Endothelial cell of umbilical vein (primary cell): ENCODE data around the gene PHACTR1. TPM values are rescaled to one million over a fixed set of nuclear protein-coding genes. Genes with fewer than 3 reads are reported as not detected.

Experiments
- BruUV-seq: library from RNA; stranded (reverse); fragments of 400-500 nt; replicated peaks from 2 replicates; lab custom pipeline; 2021; lab: Mats Ljungman, UMichigan
- CTCF ChIA-PET: fragments of 300-600, 350-600 bp; sonication (Branson Sonifier 250); formaldehyde crosslinking; loops from one replicate; lab custom pipeline; 2021; ENCODE audit warnings: antibody characterized with exemption, inconsistent platforms; lab: Charles Lee
- POLR2A ChIA-PET: fragments of 300-600, 350-600 bp; sonication (Branson Sonifier 250); formaldehyde crosslinking; loops from one replicate; lab custom pipeline; 2021; ENCODE audit warnings: antibody characterized with exemption, inconsistent platforms; lab: Charles Lee
- DNase-seq: peaks from one replicate; pipeline ENCODE4 v3.0.0-alpha.2; 2011; ENCODE audit warnings: low read depth, low spot score
- FAIRE-seq: peaks from 2 replicates; lab custom pipeline; 2011; peaks lifted over from hg19 to GRCh38; lab: Jason Lieb, UNC
- H2AFZ ChIP-seq: 2 replicates; pipeline ENCODE4 v1.6.0; 2012; ENCODE audit warnings: low read depth, low read length, control low read depth, inconsistent platforms
- H3K27ac ChIP-seq: 2 replicates; pipeline ENCODE4 v1.5.1; 2011; ENCODE audit warnings: low read depth, mild to moderate bottlenecking, control low read depth, low read length, moderate library complexity; ENCODE audit not compliant: insufficient read depth
- H3K27me3 ChIP-seq, 2 experiments: 2 replicates each; pipeline versions ENCODE4 v1.6.0 to v1.6.1; 2011; ENCODE audit warnings: low read length in 2 of 2, mixed read lengths in 1 of 2; ENCODE audit not compliant: control insufficient read depth in 2 of 2, insufficient read depth in 2 of 2
- H3K36me3 ChIP-seq, 2 experiments: 2 replicates in 1 of 2; 3 replicates in 1 of 2; pipeline ENCODE4 v1.5.1; 2011; ENCODE audit warnings: low read length in 2 of 2, mild to moderate bottlenecking in 1 of 2, moderate library complexity in 1 of 2; ENCODE audit not compliant: control insufficient read depth in 2 of 2, insufficient read depth in 2 of 2; ENCODE audit errors: extremely low read depth in 1 of 2
- H3K4me1 ChIP-seq: 3 replicates; pipeline ENCODE4 v1.5.1; 2011; ENCODE audit warnings: mild to moderate bottlenecking, low read length; ENCODE audit not compliant: control insufficient read depth, insufficient read depth; ENCODE audit errors: extremely low read depth
- H3K4me2 ChIP-seq: 2 replicates; pipeline ENCODE4 v1.6.1; 2011; ENCODE audit warnings: low read length, control low read depth, mixed read lengths; ENCODE audit not compliant: insufficient read depth
- H3K4me3 ChIP-seq, 3 experiments: fragments of 200-600 bp in 1 of 3; sonication (generic), shearing (Covaris generic) in 1 of 3; replicated peaks in 1 of 3; 2 replicates each; pipeline ENCODE4 v1.5.1; 2011 to 2016; ENCODE audit warnings: control low read depth in 3 of 3, low read length in 3 of 3, mild to moderate bottlenecking in 2 of 3, inconsistent platforms in 1 of 3, low read depth in 1 of 3, moderate library complexity in 1 of 3; ENCODE audit not compliant: insufficient read depth in 1 of 3
- H3K79me2 ChIP-seq: 2 replicates; pipeline ENCODE4 v1.6.0; 2012; ENCODE audit warnings: low read length, inconsistent platforms; ENCODE audit not compliant: control insufficient read depth, insufficient read depth
- H3K9ac ChIP-seq: replicated peaks from 2 replicates; pipeline ENCODE3; 2011; ENCODE audit warnings: low read length, control low read depth; ENCODE audit not compliant: insufficient read depth; ENCODE audit errors: extremely low read depth
- H3K9me1 ChIP-seq: replicated peaks from 3 replicates; pipeline ENCODE4 v1.6.0; 2011; ENCODE audit warnings: mild to moderate bottlenecking, low read length; ENCODE audit not compliant: control insufficient read depth, insufficient read depth; ENCODE audit errors: extremely low read depth
- H3K9me3 ChIP-seq: replicated peaks from 2 replicates; pipeline ENCODE4 v1.5.1; 2012; ENCODE audit warnings: low read length, inconsistent platforms; ENCODE audit not compliant: control insufficient read depth, insufficient read depth
- H4K20me1 ChIP-seq: replicated peaks from 2 replicates; pipeline ENCODE3; 2011; ENCODE audit warnings: mild to moderate bottlenecking, low read length; ENCODE audit not compliant: control insufficient read depth, insufficient read depth; ENCODE audit errors: extremely low read depth
- CTCF ChIP-seq, 2 donors: IDR thresholded peaks; 1 replicate in 1 of 2; 2 replicates in 1 of 2; pipeline ENCODE4 v1.5.1; 2011; ENCODE audit warnings: low read length in 2 of 2, mild to moderate bottlenecking in 2 of 2, moderate library complexity in 2 of 2, control low read depth in 1 of 2, inconsistent platforms in 1 of 2, low read depth in 1 of 2; ENCODE audit not compliant: insufficient read depth in 1 of 2; ENCODE audit errors: extremely low read depth in 1 of 2
- EZH2 ChIP-seq: IDR thresholded peaks from 2 replicates; pipeline ENCODE4 v1.6.1; 2012; ENCODE audit warnings: borderline replicate concordance, low read depth, mild to moderate bottlenecking, moderate library complexity, low read length, inconsistent platforms; ENCODE audit not compliant: severe bottlenecking
- FOS ChIP-seq: IDR thresholded peaks from 2 replicates; pipeline ENCODE4 v1.6.1; 2011; ENCODE audit warnings: mild to moderate bottlenecking, low read length, moderate library complexity, borderline replicate concordance; ENCODE audit not compliant: insufficient read depth
- JUN ChIP-seq: IDR thresholded peaks from 2 replicates; pipeline ENCODE4 v1.6.1; 2011; ENCODE audit warnings: borderline replicate concordance, low read depth; ENCODE audit not compliant: insufficient read length, insufficient read depth
- MYC ChIP-seq: IDR thresholded peaks from one replicate; pipeline ENCODE4 v1.6.1; 2011; ENCODE audit warnings: mild to moderate bottlenecking, low read depth, low read length
- POLR2A ChIP-seq: IDR thresholded peaks from 2 replicates; pipeline ENCODE4 v1.6.1; 2012; ENCODE audit warnings: low read depth, mild to moderate bottlenecking, control low read depth, low read length
- POLR2AphosphoS5 ChIP-seq: IDR thresholded peaks from 2 replicates; pipeline ENCODE4 v1.6.1; 2012; ENCODE audit warnings: low read depth, mild to moderate bottlenecking, control low read depth, low read length, moderate library complexity; ENCODE audit not compliant: insufficient read depth
- dilution Hi-C: fragments of 300-500 bp; cut with MboI; formaldehyde crosslinking; loops from one replicate; pipeline ENCODE4 v1.15.0; 2019; ENCODE audit warnings: low sequenced_read_pairs; ENCODE audit not compliant: extremely low pct_ligation_motif_present
- intact Hi-C: fragments of 100-400 bp; cut with micrococcal nuclease; formaldehyde crosslinking; loops from one replicate; pipeline ENCODE4 v1.10.0; 2022
- polyA plus RNA-seq, 4 experiments: library from polyadenylated mRNA; depleted of rRNA in 3 of 4; stranded (reverse) in 3 of 4; unstranded in 1 of 4; fragments of >200 nt; gene quantifications; 2 replicates each; pipeline versions ENCODE4 v1.2.1 to v1.2.3, GENCODE V29; 2011 to 2012; ENCODE audit warnings: missing spikeins in 1 of 4
- total RNA-seq: library from RNA; stranded (reverse); gene quantifications from 2 replicates; pipeline ENCODE4 v1.2.3, GENCODE V29; 2021
- TF ChIP-seq, protein P1 (sequence below): IDR thresholded peaks from 2 replicates; pipeline ENCODE4 v1.6.1; 2011; ENCODE audit not compliant: insufficient read depth, insufficient read length

PHACTR1 gene
- total and polyA plus RNA-seq, 2 donors (not counting 3 experiments of a cell fraction or from before 2014, with no cell fraction given): 2.4 to 23.2 TPM

DNA sequence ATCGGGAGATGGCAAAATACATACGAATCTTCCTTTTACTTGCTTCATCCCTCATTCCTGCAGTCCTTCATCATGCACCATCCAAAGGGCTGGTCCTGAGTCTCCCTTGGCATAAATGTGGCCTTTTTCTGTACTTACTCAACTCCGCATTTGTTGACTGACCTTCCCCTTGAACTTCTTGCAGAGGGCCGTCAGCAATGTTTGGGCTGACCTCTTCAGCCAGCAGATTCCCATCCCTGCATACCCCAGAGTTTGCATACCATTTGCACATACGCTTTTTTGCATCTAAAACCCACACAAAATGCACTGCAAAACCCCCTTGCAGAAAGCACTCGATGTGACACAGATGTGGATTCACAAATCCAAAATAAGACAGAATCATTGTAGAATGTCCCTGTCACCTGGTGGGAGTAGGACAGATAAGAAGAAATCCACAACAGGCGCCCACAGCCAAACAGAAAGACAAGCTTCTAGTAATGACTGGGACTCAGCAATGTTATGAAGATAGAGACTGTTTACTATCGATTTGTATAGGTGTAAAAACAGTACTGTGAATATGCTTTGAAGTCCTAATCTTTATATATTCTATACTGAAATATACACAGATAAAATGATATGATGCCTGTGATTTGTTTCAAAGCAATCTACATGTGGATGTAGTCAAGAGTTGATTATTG is 566.0 kb downstream of the PHACTR1 start:
- Histone ChIP-seq H2AFZ (no peak overlapping the region), H3K27ac (no peak overlapping the region), H3K27me3 (no peaks in the 10 kb centered on the region), H3K4me2 (no peak overlapping the region), H3K36me3 (no peaks in the 10 kb centered on the region), H3K4me1 (no peaks in the 10 kb centered on the region), H3K9ac (no peak overlapping the region), H3K9me3 (no peaks in the 10 kb centered on the region), H3K9me1 (no peaks in the 10 kb centered on the region), H4K20me1 (no peaks in the 10 kb centered on the region), H3K4me3 (no peak overlapping the region), H3K79me2 (no peaks in the 10 kb centered on the region)
- TF ChIP-seq, protein P1, sequence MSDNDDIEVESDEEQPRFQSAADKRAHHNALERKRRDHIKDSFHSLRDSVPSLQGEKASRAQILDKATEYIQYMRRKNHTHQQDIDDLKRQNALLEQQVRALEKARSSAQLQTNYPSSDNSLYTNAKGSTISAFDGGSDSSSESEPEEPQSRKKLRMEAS: no peak
- TF ChIP-seq MYC: no peak
- TF ChIP-seq EZH2: no peak
- no peak for TF ChIP-seq POLR2A
- TF ChIP-seq FOS: no peak
- no peak for TF ChIP-seq POLR2AphosphoS5
- no peak for TF ChIP-seq CTCF (IDR thresholded peaks at IDR 0.05; ENCODE audit: extremely low read depth in 1 of 2, insufficient read depth in 1 of 2, low read depth in 1 of 2, low read length in 2 of 2)
- TF ChIP-seq JUN: no peak
- intact Hi-C loops (no loop called here), dilution Hi-C loops (no loop called here)
- DNase-seq (no peak), FAIRE-seq (no peak)
- BruUV-seq: no TSS peak
- ChIA-PET POLR2A (no interaction called here), CTCF (interaction anchor here (0.6 kb wide), 1 partner anchor 9 kb away, joined by 4 read pairs; no protein-coding TSS in a partner anchor)
